ENCODE measurements around the gene PUM2. TPM values are rescaled to one million over a fixed set of nuclear protein-coding genes. Genes with fewer than 3 reads are reported as not detected.

The PUM2 gene
- total and polyA plus RNA-seq, 2 of the 13 experiments (the other 11 are each of a cell fraction or from before 2014, with no cell fraction given), result 69.6 to 69.8 TPM

DNA sequence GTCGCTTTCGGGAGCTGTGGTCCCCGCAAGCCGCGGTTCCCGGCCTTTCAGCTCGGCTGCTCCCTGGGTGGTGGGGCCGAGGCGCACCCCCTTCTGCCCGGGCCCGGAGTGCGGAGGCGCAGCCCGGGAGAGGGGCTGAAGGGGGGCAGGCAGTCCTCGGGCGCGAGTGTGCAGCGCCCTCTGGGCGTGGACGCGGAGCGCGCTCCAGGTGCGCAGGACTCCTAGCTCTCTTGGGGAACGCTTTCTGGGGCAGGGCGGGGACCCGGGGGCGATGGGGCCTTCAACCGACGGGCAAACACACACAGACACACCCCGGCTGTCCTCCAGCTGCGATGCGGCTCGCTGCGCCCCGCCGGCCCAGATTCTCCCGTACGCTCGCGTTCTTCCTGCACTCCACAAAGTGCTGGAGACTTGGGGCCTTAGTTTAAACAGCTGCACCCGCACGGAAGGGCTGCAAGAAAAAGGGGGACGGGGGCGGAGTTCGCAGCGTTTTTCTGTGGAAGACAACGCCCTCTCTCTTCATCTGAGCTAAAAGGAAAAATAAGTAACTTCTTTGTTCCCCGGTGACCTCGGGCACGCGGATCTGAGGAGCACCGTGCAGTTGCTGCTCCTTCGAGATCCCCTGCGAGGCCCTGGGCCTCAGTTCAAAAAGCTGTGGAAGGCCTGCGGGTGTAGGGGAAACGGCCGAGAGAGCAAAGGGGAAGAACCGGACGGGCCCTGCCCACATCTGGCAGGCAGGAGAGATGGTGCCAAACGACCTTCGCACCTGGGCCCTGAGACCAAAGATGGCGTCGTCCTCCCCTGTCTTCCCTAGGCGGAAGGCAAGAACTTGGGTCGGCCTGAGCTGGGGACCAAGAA is 125.1 kb downstream of the PUM2 start (continued):
- TF ChIP-seq, protein P1, sequence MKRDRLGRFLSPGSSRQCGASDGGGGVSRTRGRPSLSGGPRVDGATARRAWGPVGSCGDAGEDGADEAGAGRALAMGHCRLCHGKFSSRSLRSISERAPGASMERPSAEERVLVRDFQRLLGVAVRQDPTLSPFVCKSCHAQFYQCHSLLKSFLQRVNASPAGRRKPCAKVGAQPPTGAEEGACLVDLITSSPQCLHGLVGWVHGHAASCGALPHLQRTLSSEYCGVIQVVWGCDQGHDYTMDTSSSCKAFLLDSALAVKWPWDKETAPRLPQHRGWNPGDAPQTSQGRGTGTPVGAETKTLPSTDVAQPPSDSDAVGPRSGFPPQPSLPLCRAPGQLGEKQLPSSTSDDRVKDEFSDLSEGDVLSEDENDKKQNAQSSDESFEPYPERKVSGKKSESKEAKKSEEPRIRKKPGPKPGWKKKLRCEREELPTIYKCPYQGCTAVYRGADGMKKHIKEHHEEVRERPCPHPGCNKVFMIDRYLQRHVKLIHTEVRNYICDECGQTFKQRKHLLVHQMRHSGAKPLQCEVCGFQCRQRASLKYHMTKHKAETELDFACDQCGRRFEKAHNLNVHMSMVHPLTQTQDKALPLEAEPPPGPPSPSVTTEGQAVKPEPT (CRISPR knock-in tag; IDR thresholded peaks at IDR 0.05; ENCODE audit: low read depth), result no peak
- peak; percentile 91 for TF ChIP-seq ZNF746 (CRISPR knock-in tag; IDR thresholded peaks at IDR 0.05)
- TF ChIP-seq, protein P2, sequence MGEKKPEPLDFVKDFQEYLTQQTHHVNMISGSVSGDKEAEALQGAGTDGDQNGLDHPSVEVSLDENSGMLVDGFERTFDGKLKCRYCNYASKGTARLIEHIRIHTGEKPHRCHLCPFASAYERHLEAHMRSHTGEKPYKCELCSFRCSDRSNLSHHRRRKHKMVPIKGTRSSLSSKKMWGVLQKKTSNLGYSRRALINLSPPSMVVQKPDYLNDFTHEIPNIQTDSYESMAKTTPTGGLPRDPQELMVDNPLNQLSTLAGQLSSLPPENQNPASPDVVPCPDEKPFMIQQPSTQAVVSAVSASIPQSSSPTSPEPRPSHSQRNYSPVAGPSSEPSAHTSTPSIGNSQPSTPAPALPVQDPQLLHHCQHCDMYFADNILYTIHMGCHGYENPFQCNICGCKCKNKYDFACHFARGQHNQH (CRISPR knock-in tag; IDR thresholded peaks at IDR 0.05), result peak; percentile 66; the same call in 1 of the 2 replicates
- TF ChIP-seq NCOA5 (CRISPR knock-in tag; IDR thresholded peaks at IDR 0.05), result no peak
- no peak for TF ChIP-seq ZNF282 (IDR thresholded peaks at IDR 0.05; ENCODE audit: partially characterized antibody)
- TF ChIP-seq, protein P3, sequence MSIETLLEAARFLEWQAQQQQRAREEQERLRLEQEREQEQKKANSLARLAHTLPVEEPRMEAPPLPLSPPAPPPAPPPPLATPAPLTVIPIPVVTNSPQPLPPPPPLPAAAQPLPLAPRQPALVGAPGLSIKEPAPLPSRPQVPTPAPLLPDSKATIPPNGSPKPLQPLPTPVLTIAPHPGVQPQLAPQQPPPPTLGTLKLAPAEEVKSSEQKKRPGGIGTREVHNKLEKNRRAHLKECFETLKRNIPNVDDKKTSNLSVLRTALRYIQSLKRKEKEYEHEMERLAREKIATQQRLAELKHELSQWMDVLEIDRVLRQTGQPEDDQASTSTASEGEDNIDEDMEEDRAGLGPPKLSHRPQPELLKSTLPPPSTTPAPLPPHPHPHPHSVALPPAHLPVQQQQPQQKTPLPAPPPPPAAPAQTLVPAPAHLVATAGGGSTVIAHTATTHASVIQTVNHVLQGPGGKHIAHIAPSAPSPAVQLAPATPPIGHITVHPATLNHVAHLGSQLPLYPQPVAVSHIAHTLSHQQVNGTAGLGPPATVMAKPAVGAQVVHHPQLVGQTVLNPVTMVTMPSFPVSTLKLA (IDR thresholded peaks at IDR 0.05), result no peak
- TF ChIP-seq, protein P4, sequence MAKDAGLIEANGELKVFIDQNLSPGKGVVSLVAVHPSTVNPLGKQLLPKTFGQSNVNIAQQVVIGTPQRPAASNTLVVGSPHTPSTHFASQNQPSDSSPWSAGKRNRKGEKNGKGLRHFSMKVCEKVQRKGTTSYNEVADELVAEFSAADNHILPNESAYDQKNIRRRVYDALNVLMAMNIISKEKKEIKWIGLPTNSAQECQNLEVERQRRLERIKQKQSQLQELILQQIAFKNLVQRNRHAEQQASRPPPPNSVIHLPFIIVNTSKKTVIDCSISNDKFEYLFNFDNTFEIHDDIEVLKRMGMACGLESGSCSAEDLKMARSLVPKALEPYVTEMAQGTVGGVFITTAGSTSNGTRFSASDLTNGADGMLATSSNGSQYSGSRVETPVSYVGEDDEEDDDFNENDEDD (CRISPR knock-in tag; IDR thresholded peaks at IDR 0.05; ENCODE audit: borderline replicate concordance), result peak; percentile 91
- TF ChIP-seq ZNF614 (CRISPR knock-in tag; IDR thresholded peaks at IDR 0.05; ENCODE audit: borderline replicate concordance), result peak; percentile 93
- no peak for TF ChIP-seq ZNF556 (CRISPR knock-in tag; IDR thresholded peaks at IDR 0.05; ENCODE audit: borderline replicate concordance)
- TF ChIP-seq, protein P5, sequence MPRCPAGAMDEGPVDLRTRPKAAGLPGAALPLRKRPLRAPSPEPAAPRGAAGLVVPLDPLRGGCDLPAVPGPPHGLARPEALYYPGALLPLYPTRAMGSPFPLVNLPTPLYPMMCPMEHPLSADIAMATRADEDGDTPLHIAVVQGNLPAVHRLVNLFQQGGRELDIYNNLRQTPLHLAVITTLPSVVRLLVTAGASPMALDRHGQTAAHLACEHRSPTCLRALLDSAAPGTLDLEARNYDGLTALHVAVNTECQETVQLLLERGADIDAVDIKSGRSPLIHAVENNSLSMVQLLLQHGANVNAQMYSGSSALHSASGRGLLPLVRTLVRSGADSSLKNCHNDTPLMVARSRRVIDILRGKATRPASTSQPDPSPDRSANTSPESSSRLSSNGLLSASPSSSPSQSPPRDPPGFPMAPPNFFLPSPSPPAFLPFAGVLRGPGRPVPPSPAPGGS (CRISPR knock-in tag; IDR thresholded peaks at IDR 0.05), result no peak; the same call in 1 of the 2 replicates
- peak; percentile 46 for TF ChIP-seq TEAD3 (CRISPR knock-in tag; optimal IDR thresholded peaks at IDR 0.05; ENCODE audit: borderline replicate concordance)
- TF ChIP-seq, protein P6, sequence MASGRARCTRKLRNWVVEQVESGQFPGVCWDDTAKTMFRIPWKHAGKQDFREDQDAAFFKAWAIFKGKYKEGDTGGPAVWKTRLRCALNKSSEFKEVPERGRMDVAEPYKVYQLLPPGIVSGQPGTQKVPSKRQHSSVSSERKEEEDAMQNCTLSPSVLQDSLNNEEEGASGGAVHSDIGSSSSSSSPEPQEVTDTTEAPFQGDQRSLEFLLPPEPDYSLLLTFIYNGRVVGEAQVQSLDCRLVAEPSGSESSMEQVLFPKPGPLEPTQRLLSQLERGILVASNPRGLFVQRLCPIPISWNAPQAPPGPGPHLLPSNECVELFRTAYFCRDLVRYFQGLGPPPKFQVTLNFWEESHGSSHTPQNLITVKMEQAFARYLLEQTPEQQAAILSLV (CRISPR knock-in tag; IDR thresholded peaks at IDR 0.05; ENCODE audit: borderline replicate concordance), result no peak
- no peak for TF ChIP-seq SIX1 (CRISPR knock-in tag; IDR thresholded peaks at IDR 0.05; ENCODE audit: borderline replicate concordance)
- no peak for TF ChIP-seq SUZ12 (IDR thresholded peaks at IDR 0.05; ENCODE audit: low read depth, low read length)
- 0 out of 2 replicates have a peak, but pooled peaks have one; percentile 23 for TF ChIP-seq HMG20B (CRISPR knock-in tag; conservative IDR thresholded peaks at IDR 0.05)
